CD14-positive monocyte (primary cell): ENCODE results near the gene SHMT2. TPM values are rescaled to one million over a fixed set of nuclear protein-coding genes. Genes with fewer than 3 reads are reported as not detected.

Experiments used
- DNase-seq, 3 donors: peaks; one replicate each; pipeline ENCODE4 v3.0.0-alpha.2; 2011 to 2022
- H2AFZ ChIP-seq: 2 replicates; pipeline ENCODE4 v1.6.0; 2012; ENCODE audit warnings: mild to moderate bottlenecking, low read depth, low read length, inconsistent platforms; ENCODE audit not compliant: insufficient read depth, poor library complexity, severe bottlenecking
- H3K27ac ChIP-seq, 2 donors: 1 replicate in 1 of 2; 2 replicates in 1 of 2; pipeline ENCODE4 v1.5.1; 2012 to 2013; ENCODE audit warnings: low read length in 2 of 2, control low read depth in 1 of 2, inconsistent platforms in 1 of 2, low read depth in 1 of 2, mild to moderate bottlenecking in 1 of 2
- H3K27me3 ChIP-seq, 2 donors: one replicate each; pipeline versions ENCODE4 v1.6.0 to v1.6.1; 2011 to 2013; ENCODE audit warnings: low read length in 2 of 2; ENCODE audit not compliant: control insufficient read depth in 2 of 2, insufficient read depth in 2 of 2
- H3K36me3 ChIP-seq, 2 donors: replicated peaks in 1 of 2; 1 replicate in 1 of 2; 2 replicates in 1 of 2; pipeline versions ENCODE4 v1.5.1 to v1.6.1; 2012 to 2013; ENCODE audit warnings: low read length in 2 of 2, control low read depth in 1 of 2, inconsistent platforms in 1 of 2, mild to moderate bottlenecking in 1 of 2; ENCODE audit not compliant: insufficient read depth in 2 of 2, control insufficient read depth in 1 of 2
- H3K4me1 ChIP-seq, 2 donors: 1 replicate in 1 of 2; 2 replicates in 1 of 2; pipeline versions ENCODE4 v1.5.1 to v1.6.1; 2012 to 2013; ENCODE audit warnings: low read length in 2 of 2, control low read depth in 1 of 2, inconsistent platforms in 1 of 2, mild to moderate bottlenecking in 1 of 2, moderate library complexity in 1 of 2; ENCODE audit not compliant: insufficient read depth in 2 of 2, control insufficient read depth in 1 of 2
- H3K4me2 ChIP-seq: replicated peaks from 2 replicates; pipeline ENCODE3; 2012; ENCODE audit warnings: low read length, moderate library complexity, mild to moderate bottlenecking; ENCODE audit not compliant: poor library complexity, severe bottlenecking; ENCODE audit errors: extremely low read depth
- H3K4me3 ChIP-seq, 3 experiments: fragments of 200-600 bp in 1 of 3; sonication (generic) in 1 of 3; replicated peaks in 1 of 3; 1 replicate in 2 of 3; 2 replicates in 1 of 3; pipeline ENCODE4 v1.5.1; 2011 to 2013; ENCODE audit warnings: low read length in 3 of 3, mild to moderate bottlenecking in 3 of 3, control low read depth in 2 of 3, low read depth in 2 of 3, inconsistent platforms in 1 of 3, moderate library complexity in 1 of 3
- H3K79me2 ChIP-seq: 2 replicates; pipeline ENCODE4 v1.6.0; 2012; ENCODE audit warnings: mild to moderate bottlenecking, control low read depth, inconsistent platforms, low read length, moderate library complexity; ENCODE audit not compliant: insufficient read depth
- H3K9ac ChIP-seq: 2 replicates; pipeline ENCODE4 v1.6.0; 2017; ENCODE audit warnings: low read length, mild to moderate bottlenecking; ENCODE audit not compliant: insufficient read depth, poor library complexity, severe bottlenecking
- H3K9me3 ChIP-seq, 2 donors: replicated peaks in 1 of 2; 1 replicate in 1 of 2; 2 replicates in 1 of 2; pipeline versions ENCODE4 v1.5.1 to v1.6.1; 2012 to 2013; ENCODE audit warnings: low read length in 2 of 2, control low read depth in 1 of 2; ENCODE audit not compliant: control insufficient read depth in 1 of 2, insufficient read depth in 1 of 2
- H4K20me1 ChIP-seq: 2 replicates; pipeline ENCODE4 v1.6.0; 2012; ENCODE audit warnings: mild to moderate bottlenecking, low read length, control low read depth, moderate library complexity; ENCODE audit not compliant: insufficient read depth
- H3K27ac Mint-ChIP-seq, 7 donors: one replicate each; pipeline ENCODE4 v1.8.0; 2020; ENCODE audit warnings: mild to moderate bottlenecking in 7 of 7, mixed read lengths in 7 of 7, moderate library complexity in 6 of 7, inconsistent platforms in 2 of 7
- H3K27me3 Mint-ChIP-seq, 3 donors: one replicate each; pipeline ENCODE4 v1.8.0; 2021 to 2022; ENCODE audit warnings: low read depth in 3 of 3, mild to moderate bottlenecking in 3 of 3, mixed read lengths in 3 of 3, moderate library complexity in 3 of 3, inconsistent platforms in 1 of 3
- H3K36me3 Mint-ChIP-seq, 2 donors: one replicate each; pipeline ENCODE4 v1.8.0; 2020; ENCODE audit warnings: mixed read lengths in 2 of 2, inconsistent platforms in 1 of 2, mild to moderate bottlenecking in 1 of 2
- H3K4me1 Mint-ChIP-seq: one replicate; pipeline ENCODE4 v1.8.0; 2020; ENCODE audit warnings: mild to moderate bottlenecking, mixed read lengths
- H3K4me3 Mint-ChIP-seq, 2 donors: one replicate each; pipeline ENCODE4 v1.8.0; 2020; ENCODE audit warnings: mild to moderate bottlenecking in 2 of 2, mixed read lengths in 2 of 2, moderate library complexity in 1 of 2
- H3K9me3 Mint-ChIP-seq, 7 donors: one replicate each; pipeline ENCODE4 v1.8.0; 2020 to 2022; ENCODE audit warnings: mixed read lengths in 7 of 7, mild to moderate bottlenecking in 6 of 7, moderate library complexity in 6 of 7, inconsistent platforms in 2 of 7
- CTCF ChIP-seq: fragments of 200-600 bp; IDR thresholded peaks from one replicate; pipeline ENCODE4 v1.8.0; 2022; ENCODE audit warnings: antibody characterized with exemption, mild to moderate bottlenecking
- WGBS: methylation state at CpG from one replicate; pipeline ENCODE4 v1.1.5; 2013; ENCODE audit warnings: missing lambda C conversion rate; ENCODE audit not compliant: insufficient coverage; 5-methylcytosine and 5-hydroxymethylcytosine counted together
- intact Hi-C, 2 donors: fragments of 100-400 bp; cut with micrococcal nuclease; formaldehyde crosslinking; loops; one replicate each; pipeline versions ENCODE4 v1.15.0 to v1.15.1; 2023
- polyA plus RNA-seq, 3 donors: library from polyadenylated mRNA; depleted of rRNA in 1 of 3; unstranded in 2 of 3; stranded (reverse) in 1 of 3; fragments of 300-500 nt in 2 of 3; fragments of >200 nt in 1 of 3; fragmentation: Illumina TruSeq in 2 of 3; gene quantifications; 1 replicate in 2 of 3; 2 replicates in 1 of 3; pipeline ENCODE4 v1.2.3, GENCODE V29; 2012 to 2021

The SHMT2 gene
- polyA plus RNA-seq, 3 donors, result 36.8 to 52.0 (median 39.8) TPM

- H3K27me3 Mint-ChIP-seq, result peaks cover 0 to 6% (median 3%) of the 10 kb centered on the region in 3 donors
- H3K9me3 ChIP-seq, result no peaks in the 10 kb centered on the region
- no peaks in the 10 kb centered on the region for H3K4me1 Mint-ChIP-seq
- intact Hi-C loops, result no loop called here
- no peaks in the 10 kb centered on the region for H3K79me2 ChIP-seq
- DNase-seq, result no peak
- no peak overlapping the region for H3K27ac Mint-ChIP-seq
- no peak overlapping the region for H3K27ac ChIP-seq
- no peak overlapping the region for H3K4me3 ChIP-seq
- H3K27me3 ChIP-seq, result no peaks in the 10 kb centered on the region
- H3K9me3 Mint-ChIP-seq, result peaks cover 0 to 6% (median 0%) of the 10 kb centered on the region in 7 donors
- 98% methylated on average over 19 of the region's 19 CpGs for WGBS
- no peak overlapping the region for H3K4me2 ChIP-seq
- no peaks in the 10 kb centered on the region for H3K4me1 ChIP-seq
- H3K4me3 Mint-ChIP-seq, result no peak overlapping the region
- no peak overlapping the region for H3K9ac ChIP-seq
- peaks cover 93 to 98% of the 10 kb centered on the region in 2 donors for H3K36me3 Mint-ChIP-seq
- H2AFZ ChIP-seq, result no peak overlapping the region
- no peak for TF ChIP-seq CTCF
- peaks cover 96% of the 10 kb centered on the region for H4K20me1 ChIP-seq
- peaks cover 96 to 97% of the 10 kb centered on the region in 2 donors for H3K36me3 ChIP-seq
Measured at GRCh38 chr12:57204454-57204853, 25.1 kb upstream of the SHMT2 start.

GRCh38 chr12:57205186-57205585 is 24.3 kb upstream of the SHMT2 start:
- Histone ChIP-seq H3K9ac (no peak overlapping the region), H2AFZ (no peak overlapping the region), H3K9me3 (no peaks in the 10 kb centered on the region), H3K27ac (no peak overlapping the region), H3K79me2 (no peaks in the 10 kb centered on the region), H3K27me3 (no peaks in the 10 kb centered on the region), H3K4me2 (no peak overlapping the region), H3K36me3 (peaks cover 96 to 97% of the 10 kb centered on the region in 2 donors), H3K4me3 (no peak overlapping the region), H4K20me1 (peaks cover 96% of the 10 kb centered on the region), H3K4me1 (no peaks in the 10 kb centered on the region)
- Mint-ChIP-seq H3K4me1 (no peaks in the 10 kb centered on the region), H3K9me3 (peaks cover 0 to 6% (median 0%) of the 10 kb centered on the region in 7 donors), H3K27me3 (peaks cover 0 to 3% (median 2%) of the 10 kb centered on the region in 3 donors), H3K36me3 (peaks cover 93 to 98% of the 10 kb centered on the region in 2 donors), H3K4me3 (no peak overlapping the region), H3K27ac (no peak overlapping the region)
- TF ChIP-seq CTCF, result no peak
- DNase-seq, result no peak
- intact Hi-C loops, result no loop called here
- WGBS, result 98% methylated on average over 16 of the region's 26 CpGs
